Body of pancreas (tissue), 4 donors: Measurements from ENCODE around the gene ENTPD1.

ENCODE experiments used
- POLR2A ChIP-seq, 3 donors: fragments of 450-650 bp; IDR thresholded peaks; one replicate each; pipeline ENCODE4 v1.6.1; 2016; ENCODE audit warnings: antibody characterized with exemption in 3 of 3, mild to moderate bottlenecking in 2 of 3
- TF ChIP-seq, protein P1 (sequence below), 7 experiments: fragments of 450-650 bp in 4 of 7; fragments of 200-600 bp in 3 of 7; sonication (generic) in 3 of 7; IDR thresholded peaks; one replicate each; pipeline ENCODE4 v1.5.1; 2016 to 2019; ENCODE audit warnings: antibody characterized with exemption in 7 of 7

DNA sequence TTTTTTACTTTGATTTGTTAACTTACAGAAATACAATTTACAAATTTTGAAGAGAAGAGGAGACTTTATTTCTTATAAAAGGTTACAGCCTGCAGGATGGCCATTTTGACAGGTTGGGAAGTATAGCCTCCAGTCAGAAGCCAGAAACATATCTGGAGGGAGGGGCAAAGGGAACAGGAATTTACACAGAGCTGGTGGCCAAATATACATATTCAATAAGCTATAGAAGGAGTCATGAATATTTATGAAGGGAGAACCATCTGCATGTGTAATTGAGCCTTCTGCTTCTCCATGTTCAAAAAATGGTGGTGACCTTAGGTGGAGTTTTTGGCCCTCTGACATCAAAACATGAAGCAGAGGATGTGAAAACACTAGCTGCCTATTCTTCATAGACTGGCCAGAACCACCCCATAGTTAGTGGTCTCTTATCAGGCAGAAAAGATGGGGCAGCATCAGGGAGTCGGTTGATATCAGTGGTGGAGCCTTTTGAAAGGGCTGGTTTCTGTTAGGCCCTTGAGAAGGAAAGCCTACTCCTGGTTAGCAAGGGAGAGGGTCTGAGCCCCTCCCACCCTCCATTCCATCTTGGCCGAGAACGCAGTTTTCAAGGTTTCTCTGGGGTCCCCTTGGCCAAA is 57.2 kb downstream of the ENTPD1 start:
- TF ChIP-seq, protein P1, sequence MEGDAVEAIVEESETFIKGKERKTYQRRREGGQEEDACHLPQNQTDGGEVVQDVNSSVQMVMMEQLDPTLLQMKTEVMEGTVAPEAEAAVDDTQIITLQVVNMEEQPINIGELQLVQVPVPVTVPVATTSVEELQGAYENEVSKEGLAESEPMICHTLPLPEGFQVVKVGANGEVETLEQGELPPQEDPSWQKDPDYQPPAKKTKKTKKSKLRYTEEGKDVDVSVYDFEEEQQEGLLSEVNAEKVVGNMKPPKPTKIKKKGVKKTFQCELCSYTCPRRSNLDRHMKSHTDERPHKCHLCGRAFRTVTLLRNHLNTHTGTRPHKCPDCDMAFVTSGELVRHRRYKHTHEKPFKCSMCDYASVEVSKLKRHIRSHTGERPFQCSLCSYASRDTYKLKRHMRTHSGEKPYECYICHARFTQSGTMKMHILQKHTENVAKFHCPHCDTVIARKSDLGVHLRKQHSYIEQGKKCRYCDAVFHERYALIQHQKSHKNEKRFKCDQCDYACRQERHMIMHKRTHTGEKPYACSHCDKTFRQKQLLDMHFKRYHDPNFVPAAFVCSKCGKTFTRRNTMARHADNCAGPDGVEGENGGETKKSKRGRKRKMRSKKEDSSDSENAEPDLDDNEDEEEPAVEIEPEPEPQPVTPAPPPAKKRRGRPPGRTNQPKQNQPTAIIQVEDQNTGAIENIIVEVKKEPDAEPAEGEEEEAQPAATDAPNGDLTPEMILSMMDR (IDR thresholded peaks at IDR 0.05), result no peak
- TF ChIP-seq POLR2A (IDR thresholded peaks at IDR 0.05), result no peak
